Stimulated activated naive B cell treated with anti-CD40 and anti-IgM and Interleukin-4, amounts not matched to agents 10 μg/mL and 1 μg/mL and 100 μg/mL, for 72 hours (primary cell): ENCODE measurements around the gene CYREN.
"Not testable (repeated sequence)": the region's sequence is repeated elsewhere in the genome, so short reads cannot be mapped to it uniquely, and the experiment has no call there.

Experiments
- ATAC-seq, 2 donors: fragments of 150-1000 bp; cut with Tn5 transposase; replicated peaks; 2 replicates each; pipeline ENCODE4 v1.10.0; 2021; ENCODE audit warnings: moderate library complexity in 1 of 2
- DNase-seq: peaks from one replicate; pipeline ENCODE4 v3.0.0; 2021
- H3K27ac Mint-ChIP-seq: one replicate; pipeline ENCODE4 v1.8.0; 2022; ENCODE audit warnings: mild to moderate bottlenecking, mixed read lengths
- H3K27me3 Mint-ChIP-seq, 2 donors: one replicate each; pipeline ENCODE4 v1.8.0; 2022; ENCODE audit warnings: mixed read lengths in 2 of 2
- H3K36me3 Mint-ChIP-seq, 2 donors: one replicate each; pipeline ENCODE4 v1.8.0; 2022; ENCODE audit warnings: mixed read lengths in 2 of 2, mild to moderate bottlenecking in 1 of 2
- H3K4me1 Mint-ChIP-seq, 2 donors: one replicate each; pipeline ENCODE4 v1.8.0; 2022; ENCODE audit warnings: mixed read lengths in 2 of 2, mild to moderate bottlenecking in 1 of 2
- H3K4me3 Mint-ChIP-seq, 2 donors: one replicate each; pipeline ENCODE4 v1.8.0; 2022; ENCODE audit warnings: mild to moderate bottlenecking in 2 of 2, mixed read lengths in 2 of 2, moderate library complexity in 1 of 2
- H3K9me3 Mint-ChIP-seq, 2 donors: one replicate each; pipeline ENCODE4 v1.8.0; 2022; ENCODE audit warnings: mixed read lengths in 2 of 2, mild to moderate bottlenecking in 1 of 2

The CYREN gene

GRCh38 chr7:135177028-135177696 is 6.7 kb upstream of the CYREN start:
- H3K27me3 Mint-ChIP-seq = no peaks in the 10 kb centered on the region
- no peak overlapping the region for H3K4me3 Mint-ChIP-seq
- H3K27ac Mint-ChIP-seq = peak overlapping the region; percentile 4
- H3K4me1 Mint-ChIP-seq = peaks cover 19 to 22% of the 10 kb centered on the region in 2 donors
- no peak for ATAC-seq
- H3K36me3 Mint-ChIP-seq = peaks cover 72 to 84% of the 10 kb centered on the region in 2 donors
- peaks cover 5 to 12% of the 10 kb centered on the region in 2 donors for H3K9me3 Mint-ChIP-seq
- DNase-seq = no peak

GRCh38 chr7:135175931-135176330 is 5.4 kb upstream of the CYREN start:
- Mint-ChIP-seq H3K27me3 (no peaks in the 10 kb centered on the region), H3K27ac (no peak overlapping the region), H3K4me1 (peaks cover 27 to 31% of the 10 kb centered on the region in 2 donors), H3K9me3 (peaks cover 6 to 8% of the 10 kb centered on the region in 2 donors), H3K36me3 (peaks cover 67 to 81% of the 10 kb centered on the region in 2 donors), H3K4me3 (no peak overlapping the region)
- no peak for ATAC-seq
- DNase-seq = no peak

DNA sequence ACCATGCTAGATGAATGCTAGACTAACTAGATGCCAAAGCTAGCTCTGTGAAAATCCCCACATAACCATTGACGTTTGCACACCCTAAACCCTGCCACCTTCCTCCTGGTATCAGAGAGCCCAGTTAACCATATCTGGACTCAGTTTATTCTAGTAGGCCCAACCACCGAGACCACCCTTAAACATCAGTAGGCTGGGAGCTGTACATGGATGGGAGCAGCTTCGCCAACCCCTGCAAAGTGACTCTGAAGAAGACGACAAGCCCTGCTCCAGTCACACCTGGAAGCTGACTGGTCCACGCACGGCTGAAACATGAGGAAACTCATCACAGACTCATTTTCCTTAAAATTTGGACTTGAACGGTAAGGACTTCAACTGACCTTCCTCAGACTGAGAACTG is 4.4 kb upstream of the CYREN start:
- H3K4me1 Mint-ChIP-seq = peaks cover 27 to 35% of the 10 kb centered on the region in 2 donors
- peaks cover 4 to 5% of the 10 kb centered on the region in 2 donors for H3K9me3 Mint-ChIP-seq
- peak overlapping the region; percentile 15 for H3K27ac Mint-ChIP-seq
- no peak for ATAC-seq
- peaks cover 59 to 71% of the 10 kb centered on the region in 2 donors for H3K36me3 Mint-ChIP-seq
- H3K27me3 Mint-ChIP-seq = no peaks in the 10 kb centered on the region
- no peak for DNase-seq
- no peak overlapping the region for H3K4me3 Mint-ChIP-seq

- Mint-ChIP-seq H3K27ac (peak overlapping the region; percentile 54), H3K4me1 (peaks cover 34 to 45% of the 10 kb centered on the region in 2 donors), H3K36me3 (peaks cover 60 to 72% of the 10 kb centered on the region in 2 donors), H3K4me3 (peak overlapping the region; percentile 37 to 39)
- H3K9me3 Mint-ChIP-seq, DNase-seq, H3K27me3 Mint-ChIP-seq, ATAC-seq: not testable (repeated sequence)
Measured at GRCh38 chr7:135173916-135174315, 3.4 kb upstream of the CYREN start.

DNA sequence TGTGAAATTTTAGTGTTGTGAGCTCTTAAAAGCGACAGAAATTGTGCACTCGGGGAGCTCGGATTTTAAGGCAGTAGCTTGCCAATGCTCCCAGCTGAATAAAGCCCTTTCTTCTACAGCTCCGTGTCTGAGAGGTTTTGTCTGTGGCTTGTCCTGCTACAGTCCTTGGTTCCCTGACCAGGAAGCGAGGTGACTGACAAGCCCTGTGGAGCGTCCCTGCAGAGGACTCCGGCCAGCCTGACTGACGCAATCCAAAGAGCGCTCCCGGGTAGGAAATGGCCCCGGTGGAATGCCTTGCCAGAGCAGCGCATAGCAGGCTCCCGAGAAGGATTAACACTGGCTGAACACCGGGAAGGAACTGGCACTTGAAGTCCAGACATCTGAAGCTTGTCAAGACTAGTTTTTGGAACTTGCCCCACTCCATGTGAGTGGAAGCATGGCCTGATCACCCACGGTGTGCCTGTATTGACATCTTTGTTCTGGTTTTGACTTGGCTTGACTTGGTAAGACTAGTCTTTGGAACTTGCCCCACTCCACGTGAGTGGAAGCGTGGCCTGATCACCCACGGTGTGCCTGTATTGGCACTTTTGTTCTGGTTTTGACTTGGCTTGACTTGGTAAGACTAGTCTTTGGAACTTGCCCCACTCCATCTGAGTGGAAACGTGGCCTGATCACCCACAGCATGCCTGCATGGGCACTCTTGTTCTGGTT is 1.2 kb upstream of the CYREN start:
- DNase-seq = peak; percentile 43
- not testable (repeated sequence) for H3K9me3 Mint-ChIP-seq, ATAC-seq, H3K27me3 Mint-ChIP-seq
- H3K27ac Mint-ChIP-seq = peak overlapping the region; percentile 98
- H3K4me1 Mint-ChIP-seq = peaks cover 50 to 67% of the 10 kb centered on the region in 2 donors
- H3K4me3 Mint-ChIP-seq = peak overlapping the region; percentile 84 to 88
- H3K36me3 Mint-ChIP-seq = peaks cover 62 to 76% of the 10 kb centered on the region in 2 donors

- peaks cover 49 to 68% of the 10 kb centered on the region in 2 donors for H3K4me1 Mint-ChIP-seq
- not testable (repeated sequence) for DNase-seq, H3K9me3 Mint-ChIP-seq, H3K27me3 Mint-ChIP-seq
- H3K36me3 Mint-ChIP-seq = peaks cover 62 to 76% of the 10 kb centered on the region in 2 donors
- H3K4me3 Mint-ChIP-seq = peak overlapping the region; percentile 88 to 96
- peak; percentile 48 to 56 for ATAC-seq
- peak overlapping the region; percentile 98 for H3K27ac Mint-ChIP-seq
Measured at GRCh38 chr7:135170998-135171481, 533 bp upstream of the CYREN start.

DNA sequence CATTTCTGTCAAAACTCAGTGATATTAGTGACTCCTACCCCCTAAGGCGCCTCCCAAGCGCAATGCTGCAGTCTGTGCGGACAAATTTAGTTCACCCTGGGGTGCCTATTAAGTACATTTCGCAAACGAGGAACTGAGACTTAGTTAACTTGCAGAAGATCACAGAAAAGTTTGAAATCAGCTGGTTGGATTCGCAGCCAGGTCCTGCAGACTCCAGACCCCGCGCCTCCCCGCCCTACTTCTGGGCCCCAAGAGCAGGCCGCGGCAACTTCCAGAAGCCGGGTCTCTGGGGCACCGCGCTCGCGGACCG is 588 bp downstream of the CYREN start:
- H3K9me3 Mint-ChIP-seq = peaks cover 4 to 5% of the 10 kb centered on the region in 2 donors
- ATAC-seq (peak; percentile 22 to 28), DNase-seq (no peak)
- peak overlapping the region; percentile 98 for H3K27ac Mint-ChIP-seq
- peaks cover 47 to 80% of the 10 kb centered on the region in 2 donors for H3K4me1 Mint-ChIP-seq
- H3K36me3 Mint-ChIP-seq = peaks cover 59 to 78% of the 10 kb centered on the region in 2 donors
- H3K4me3 Mint-ChIP-seq = peak overlapping the region; percentile 88 to 96
- no peaks in the 10 kb centered on the region for H3K27me3 Mint-ChIP-seq

DNA sequence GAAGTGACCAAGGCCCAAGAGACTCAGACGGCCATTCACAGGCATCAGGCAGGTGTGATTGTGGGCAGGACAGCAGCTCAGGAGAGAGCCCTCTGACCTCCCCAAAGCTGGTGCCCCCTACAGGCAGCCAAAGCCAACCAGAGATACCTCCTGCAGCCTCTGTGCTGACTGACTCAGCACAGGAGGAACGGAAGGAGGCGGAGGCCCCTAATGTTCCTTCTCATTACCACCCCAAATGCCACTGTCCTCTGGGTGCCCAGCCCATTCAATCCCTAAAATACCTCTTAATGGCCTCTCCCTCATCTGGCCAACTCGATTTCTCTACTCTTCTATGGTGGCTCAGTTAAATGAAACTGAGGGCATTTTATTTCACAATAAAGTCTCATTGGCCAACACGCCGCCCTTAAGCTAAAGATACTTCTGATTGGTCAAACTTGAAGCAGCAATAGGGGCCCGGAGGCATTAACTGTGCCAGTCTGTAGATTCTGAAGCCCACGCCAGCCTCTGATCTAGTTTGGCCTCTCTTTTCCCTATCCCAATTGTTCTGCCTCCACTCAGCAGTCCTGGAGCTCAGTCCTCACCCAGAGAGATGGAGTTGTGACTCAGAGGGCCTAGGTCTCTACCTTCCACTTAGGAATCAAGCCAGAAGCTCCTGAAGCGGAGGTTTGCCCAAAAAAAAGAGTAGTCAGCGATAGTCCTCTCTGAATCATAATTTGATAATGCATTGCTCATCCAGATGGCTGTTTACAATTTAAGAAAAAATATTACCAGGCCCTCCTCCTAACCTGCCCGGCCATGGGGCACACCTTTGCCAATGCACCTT is 1.2 kb downstream of the CYREN start:
- no peaks in the 10 kb centered on the region for H3K27me3 Mint-ChIP-seq
- H3K4me1 Mint-ChIP-seq = peaks cover 45 to 84% of the 10 kb centered on the region in 2 donors
- peaks cover 4 to 5% of the 10 kb centered on the region in 2 donors for H3K9me3 Mint-ChIP-seq
- peaks cover 57 to 80% of the 10 kb centered on the region in 2 donors for H3K36me3 Mint-ChIP-seq
- peak overlapping the region; percentile 88 to 96 for H3K4me3 Mint-ChIP-seq
- DNase-seq (peak; percentile 56), ATAC-seq (peak; percentile 33 to 40)
- peak overlapping the region; percentile 98 for H3K27ac Mint-ChIP-seq

GRCh38 chr7:135168489-135169140 is 1.9 kb downstream of the CYREN start:
- no peaks in the 10 kb centered on the region for H3K27me3 Mint-ChIP-seq
- H3K27ac Mint-ChIP-seq = peak overlapping the region; percentile 98
- H3K36me3 Mint-ChIP-seq = peaks cover 59 to 81% of the 10 kb centered on the region in 2 donors
- ATAC-seq (no peak), DNase-seq (no peak)
- peaks cover 5% of the 10 kb centered on the region in 2 donors for H3K9me3 Mint-ChIP-seq
- peak overlapping the region; percentile 88 to 96 for H3K4me3 Mint-ChIP-seq
- H3K4me1 Mint-ChIP-seq = peaks cover 48 to 85% of the 10 kb centered on the region in 2 donors

- peak overlapping the region; percentile 88 to 96 for H3K4me3 Mint-ChIP-seq
- peaks cover 48 to 86% of the 10 kb centered on the region in 2 donors for H3K4me1 Mint-ChIP-seq
- ATAC-seq (no peak), DNase-seq (no peak)
- no peaks in the 10 kb centered on the region for H3K27me3 Mint-ChIP-seq
- peaks cover 5% of the 10 kb centered on the region in 2 donors for H3K9me3 Mint-ChIP-seq
- peaks cover 60 to 82% of the 10 kb centered on the region in 2 donors for H3K36me3 Mint-ChIP-seq
- peak overlapping the region; percentile 96 for H3K27ac Mint-ChIP-seq
Measured at GRCh38 chr7:135168001-135168400, 2.5 kb downstream of the CYREN start.

GRCh38 chr7:135167365-135167917 is 3.1 kb downstream of the CYREN start:
- Mint-ChIP-seq H3K27ac (peak overlapping the region; percentile 96), H3K4me3 (peak overlapping the region; percentile 80 to 88), H3K27me3 (no peaks in the 10 kb centered on the region), H3K4me1 (peaks cover 47 to 83% of the 10 kb centered on the region in 2 donors), H3K9me3 (peaks cover 6 to 7% of the 10 kb centered on the region in 2 donors), H3K36me3 (peaks cover 61 to 83% of the 10 kb centered on the region in 2 donors)
- no peak for ATAC-seq
- DNase-seq = no peak

DNA sequence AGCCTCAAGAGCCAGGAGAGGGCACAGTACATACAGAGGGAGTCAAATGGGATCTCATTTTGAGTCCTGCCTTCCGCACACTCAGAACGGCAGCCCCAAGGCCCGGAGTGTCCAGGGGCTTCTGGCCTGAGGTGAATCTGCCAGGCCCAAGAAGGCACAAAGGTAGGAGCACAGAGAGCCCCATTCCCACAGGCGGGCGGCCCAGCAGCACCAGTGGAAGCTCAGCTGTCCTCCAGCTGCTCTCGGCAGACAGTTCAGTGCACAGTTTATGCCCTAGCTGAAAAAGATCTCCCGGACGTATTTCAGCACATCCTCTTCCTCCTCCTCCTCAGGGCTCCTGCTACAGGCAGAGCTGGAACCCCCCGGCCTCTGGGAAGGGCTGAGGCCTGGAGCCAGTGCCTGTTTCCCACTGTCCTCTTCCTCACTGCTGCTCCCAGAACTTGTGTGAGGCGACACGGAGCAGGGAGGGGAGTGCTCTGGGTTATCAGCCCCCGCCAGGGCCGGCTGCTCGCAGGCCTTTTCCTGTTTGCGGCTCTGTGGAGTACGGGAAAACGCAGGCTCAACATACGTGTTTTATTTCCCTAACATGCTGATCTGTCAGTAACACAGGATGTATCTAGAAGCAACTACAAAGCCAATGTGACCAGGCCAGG is 4.0 kb downstream of the CYREN start:
- Mint-ChIP-seq H3K27ac (peak overlapping the region; percentile 86), H3K27me3 (no peaks in the 10 kb centered on the region), H3K9me3 (peaks cover 8 to 9% of the 10 kb centered on the region in 2 donors), H3K4me1 (peaks cover 49 to 83% of the 10 kb centered on the region in 2 donors), H3K4me3 (peak overlapping the region; percentile 56 to 60), H3K36me3 (peaks cover 62 to 83% of the 10 kb centered on the region in 2 donors)
- no peak for DNase-seq
- no peak for ATAC-seq

DNA sequence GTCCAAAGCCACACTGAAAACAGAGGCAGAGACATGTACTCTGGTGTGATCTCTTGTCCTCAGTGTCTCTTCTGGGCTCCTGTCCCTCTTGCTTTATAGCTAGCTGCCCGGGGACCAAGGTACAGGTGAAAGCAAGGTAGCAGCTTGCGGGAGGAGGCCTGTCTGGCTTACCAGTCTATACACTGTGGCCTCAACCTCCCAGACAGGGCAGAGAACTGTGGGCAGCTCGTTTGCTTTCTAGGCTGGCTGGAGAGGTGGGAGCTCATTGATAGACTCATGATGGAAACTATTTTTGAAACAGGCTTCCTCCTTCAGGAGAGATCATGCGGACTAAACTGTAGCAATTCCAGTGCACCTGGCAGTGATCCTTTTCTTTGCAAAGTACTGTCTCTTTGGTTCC is 4.6 kb downstream of the CYREN start:
- Mint-ChIP-seq H3K4me3 (no peak overlapping the region), H3K9me3 (peaks cover 8 to 9% of the 10 kb centered on the region in 2 donors), H3K4me1 (peaks cover 51 to 84% of the 10 kb centered on the region in 2 donors), H3K36me3 (peaks cover 64 to 87% of the 10 kb centered on the region in 2 donors), H3K27me3 (no peaks in the 10 kb centered on the region), H3K27ac (peak overlapping the region; percentile 86)
- ATAC-seq (no peak), DNase-seq (no peak)
